HepG2 (cell line): Measurements from ENCODE around the gene RAB14. TPM values are rescaled to one million over a fixed set of nuclear protein-coding genes. Genes with fewer than 3 reads are reported as not detected.

Experiments
- CHD4 ChIP-seq: fragments of 200-600 bp; sonication (generic); IDR thresholded peaks from 2 replicates; pipeline ENCODE4 v1.7.0; 2017; ENCODE audit warnings: mild to moderate bottlenecking, low read length, borderline replicate concordance
- FOSL1 ChIP-seq: sonication (generic); formaldehyde crosslinking; IDR thresholded peaks from 2 replicates; pipeline ENCODE4 v1.9.0; 2021; ENCODE audit warnings: missing genetic modification reagents, borderline replicate concordance
- KDM2A ChIP-seq: sonication (generic); formaldehyde crosslinking; IDR thresholded peaks from 2 replicates; pipeline ENCODE4 v1.4.0; 2020; ENCODE audit warnings: low read depth, missing genetic modification reagents, borderline replicate concordance
- MAZ ChIP-seq, 2 experiments: sonication (generic) in 1 of 2; formaldehyde crosslinking in 1 of 2; IDR thresholded peaks; 2 replicates each; pipeline versions ENCODE4 v1.5.0 to v1.6.1; 2012 to 2020; ENCODE audit warnings: low read depth in 2 of 2, mild to moderate bottlenecking in 2 of 2, borderline replicate concordance in 1 of 2, improper control_type of control experiment in 1 of 2, low read length in 1 of 2, missing genetic modification reagents in 1 of 2, moderate library complexity in 1 of 2
- RARA ChIP-seq: IDR thresholded peaks from 2 replicates; pipeline ENCODE4 v1.6.1; 2016; ENCODE audit warnings: missing genetic modification reagents, missing compliant biosample characterization
- RBM22 ChIP-seq: fragments of 200-400 bp; formaldehyde crosslinking; optimal IDR thresholded peaks from 2 replicates; pipeline ENCODE3; 2017; ENCODE audit warnings: mild to moderate bottlenecking, low read length, moderate library complexity
- RXRB ChIP-seq: IDR thresholded peaks from 2 replicates; pipeline ENCODE4 v1.6.1; 2016; ENCODE audit warnings: borderline replicate concordance, missing genetic modification reagents, missing compliant biosample characterization
- TAF1 ChIP-seq: sonication (generic); formaldehyde crosslinking; IDR thresholded peaks from 2 replicates; pipeline ENCODE4 v1.4.0; 2020; ENCODE audit warnings: missing genetic modification reagents
- XBP1 ChIP-seq: sonication (generic); formaldehyde crosslinking; IDR thresholded peaks from 2 replicates; pipeline ENCODE4 v1.5.0; 2020; ENCODE audit warnings: missing genetic modification reagents
- ZFP36L2 ChIP-seq: sonication (generic); formaldehyde crosslinking; IDR thresholded peaks from 2 replicates; pipeline ENCODE4 v1.4.0; 2020; ENCODE audit warnings: missing genetic modification reagents
- ZMYM2 ChIP-seq: sonication (generic); formaldehyde crosslinking; IDR thresholded peaks from 2 replicates; pipeline ENCODE4 v1.8.0; 2022; ENCODE audit warnings: mild to moderate bottlenecking, missing genetic modification reagents
- ZNF180 ChIP-seq: sonication (generic); formaldehyde crosslinking; IDR thresholded peaks from 2 replicates; pipeline ENCODE4 v1.4.0; 2020; ENCODE audit warnings: low read depth, missing genetic modification reagents, borderline replicate concordance
- ZNF30 ChIP-seq: sonication (generic); formaldehyde crosslinking; IDR thresholded peaks from 2 replicates; pipeline ENCODE4 v1.5.0; 2020; ENCODE audit warnings: mild to moderate bottlenecking, missing genetic modification reagents
- ZNF788 ChIP-seq: sonication (generic); formaldehyde crosslinking; IDR thresholded peaks from 2 replicates; pipeline ENCODE4 v1.5.0; 2020; ENCODE audit warnings: mild to moderate bottlenecking, missing genetic modification reagents, borderline replicate concordance
- polyA plus RNA-seq, 8 experiments: library from polyadenylated mRNA; depleted of rRNA in 3 of 8; stranded (reverse) in 7 of 8; unstranded in 1 of 8; fragments of >200 nt; fragmentation: Illumina TruSeq in 4 of 8; extraction: Trizol in 4 of 8; gene quantifications; 2 replicates each; pipeline versions ENCODE4 v1.2.1 to v1.2.3, GENCODE V29; 2011 to 2016; ENCODE audit warnings: low read depth in 4 of 8, missing spikeins in 1 of 8, mixed read lengths in 1 of 8; ENCODE audit not compliant: insufficient read depth in 1 of 8
- total RNA-seq, 5 experiments: library from RNA; depleted of rRNA; stranded (reverse); fragments of >200 nt; fragmentation: Illumina TruSeq; extraction: Trizol; gene quantifications; 2 replicates each; pipeline ENCODE4 v1.2.3, GENCODE V29; 2016; ENCODE audit warnings: low read depth in 1 of 5
- TF ChIP-seq, protein P1 (sequence below): IDR thresholded peaks from 2 replicates; pipeline ENCODE4 v1.4.0; 2020; ENCODE audit warnings: mild to moderate bottlenecking, missing genetic modification reagents
- TF ChIP-seq, protein P2 (sequence below): sonication (generic); formaldehyde crosslinking; IDR thresholded peaks from 2 replicates; pipeline ENCODE4 v1.4.0; 2020; ENCODE audit warnings: mild to moderate bottlenecking, missing genetic modification reagents
- TF ChIP-seq, protein P3 (sequence below): sonication (generic); formaldehyde crosslinking; IDR thresholded peaks from 2 replicates; pipeline ENCODE4 v1.4.0; 2020; ENCODE audit warnings: mild to moderate bottlenecking, missing genetic modification reagents
- TF ChIP-seq, protein P4 (sequence below): IDR thresholded peaks from 2 replicates; pipeline ENCODE4 v1.6.1; 2016; ENCODE audit warnings: mild to moderate bottlenecking

RAB14 gene
- total and polyA plus RNA-seq, 2 of the 13 experiments (the other 11 are each of a cell fraction or from before 2014, with no cell fraction given), result 17.4 to 19.3 TPM

DNA sequence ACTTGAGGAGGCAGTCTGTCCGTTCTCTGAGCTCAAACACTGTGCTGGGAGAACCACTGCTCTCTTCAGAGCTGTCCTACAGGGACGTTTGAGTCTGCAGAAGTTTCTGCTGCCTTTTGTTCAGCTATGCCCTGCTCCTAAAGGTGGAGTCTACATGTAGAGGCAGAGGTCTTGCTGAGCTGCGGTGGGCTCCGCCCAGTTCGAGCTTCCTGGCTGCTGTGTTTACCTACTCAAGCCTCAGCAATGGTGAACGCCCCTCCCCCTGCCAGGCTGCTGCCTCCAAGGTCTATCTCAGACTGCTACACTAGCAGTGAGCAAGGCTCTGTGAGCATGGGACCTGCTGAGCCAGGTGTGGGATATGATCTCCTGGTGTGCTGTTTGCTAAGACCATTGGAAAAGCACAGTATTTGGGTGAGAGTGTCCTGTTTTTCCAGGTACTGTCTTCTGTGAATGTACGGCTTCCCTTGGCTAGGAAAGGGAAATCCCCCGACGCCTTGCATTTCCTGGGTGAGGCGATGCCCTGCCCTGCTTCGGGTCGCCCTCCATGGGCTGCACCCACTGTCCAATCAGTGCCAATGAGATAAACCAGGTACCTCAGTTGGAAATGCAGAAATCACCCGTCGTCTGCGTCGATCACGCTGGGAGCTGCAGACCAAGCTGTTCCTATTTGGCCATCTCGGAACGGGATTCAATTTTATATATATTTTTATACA lies 68.4 kb downstream of the RAB14 start (continued):
- no peak for TF ChIP-seq ZNF180 (CRISPR knock-in tag)
- no peak; the same call in 1 of the 2 replicates for TF ChIP-seq ZNF788
- TF ChIP-seq, protein P1, sequence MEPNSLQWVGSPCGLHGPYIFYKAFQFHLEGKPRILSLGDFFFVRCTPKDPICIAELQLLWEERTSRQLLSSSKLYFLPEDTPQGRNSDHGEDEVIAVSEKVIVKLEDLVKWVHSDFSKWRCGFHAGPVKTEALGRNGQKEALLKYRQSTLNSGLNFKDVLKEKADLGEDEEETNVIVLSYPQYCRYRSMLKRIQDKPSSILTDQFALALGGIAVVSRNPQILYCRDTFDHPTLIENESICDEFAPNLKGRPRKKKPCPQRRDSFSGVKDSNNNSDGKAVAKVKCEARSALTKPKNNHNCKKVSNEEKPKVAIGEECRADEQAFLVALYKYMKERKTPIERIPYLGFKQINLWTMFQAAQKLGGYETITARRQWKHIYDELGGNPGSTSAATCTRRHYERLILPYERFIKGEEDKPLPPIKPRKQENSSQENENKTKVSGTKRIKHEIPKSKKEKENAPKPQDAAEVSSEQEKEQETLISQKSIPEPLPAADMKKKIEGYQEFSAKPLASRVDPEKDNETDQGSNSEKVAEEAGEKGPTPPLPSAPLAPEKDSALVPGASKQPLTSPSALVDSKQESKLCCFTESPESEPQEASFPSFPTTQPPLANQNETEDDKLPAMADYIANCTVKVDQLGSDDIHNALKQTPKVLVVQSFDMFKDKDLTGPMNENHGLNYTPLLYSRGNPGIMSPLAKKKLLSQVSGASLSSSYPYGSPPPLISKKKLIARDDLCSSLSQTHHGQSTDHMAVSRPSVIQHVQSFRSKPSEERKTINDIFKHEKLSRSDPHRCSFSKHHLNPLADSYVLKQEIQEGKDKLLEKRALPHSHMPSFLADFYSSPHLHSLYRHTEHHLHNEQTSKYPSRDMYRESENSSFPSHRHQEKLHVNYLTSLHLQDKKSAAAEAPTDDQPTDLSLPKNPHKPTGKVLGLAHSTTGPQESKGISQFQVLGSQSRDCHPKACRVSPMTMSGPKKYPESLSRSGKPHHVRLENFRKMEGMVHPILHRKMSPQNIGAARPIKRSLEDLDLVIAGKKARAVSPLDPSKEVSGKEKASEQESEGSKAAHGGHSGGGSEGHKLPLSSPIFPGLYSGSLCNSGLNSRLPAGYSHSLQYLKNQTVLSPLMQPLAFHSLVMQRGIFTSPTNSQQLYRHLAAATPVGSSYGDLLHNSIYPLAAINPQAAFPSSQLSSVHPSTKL (CRISPR knock-in tag), result peak; percentile 69
- TF ChIP-seq XBP1 (CRISPR knock-in tag), result no peak
- no peak for TF ChIP-seq MAZ (IDR thresholded peaks at IDR 0.05; ENCODE audit: borderline replicate concordance, low read depth, low read length)
- no peak for TF ChIP-seq MAZ (CRISPR knock-in tag; IDR thresholded peaks at IDR 0.05; ENCODE audit: low read depth)
- TF ChIP-seq ZNF30, result no peak
- TF ChIP-seq, protein P2, sequence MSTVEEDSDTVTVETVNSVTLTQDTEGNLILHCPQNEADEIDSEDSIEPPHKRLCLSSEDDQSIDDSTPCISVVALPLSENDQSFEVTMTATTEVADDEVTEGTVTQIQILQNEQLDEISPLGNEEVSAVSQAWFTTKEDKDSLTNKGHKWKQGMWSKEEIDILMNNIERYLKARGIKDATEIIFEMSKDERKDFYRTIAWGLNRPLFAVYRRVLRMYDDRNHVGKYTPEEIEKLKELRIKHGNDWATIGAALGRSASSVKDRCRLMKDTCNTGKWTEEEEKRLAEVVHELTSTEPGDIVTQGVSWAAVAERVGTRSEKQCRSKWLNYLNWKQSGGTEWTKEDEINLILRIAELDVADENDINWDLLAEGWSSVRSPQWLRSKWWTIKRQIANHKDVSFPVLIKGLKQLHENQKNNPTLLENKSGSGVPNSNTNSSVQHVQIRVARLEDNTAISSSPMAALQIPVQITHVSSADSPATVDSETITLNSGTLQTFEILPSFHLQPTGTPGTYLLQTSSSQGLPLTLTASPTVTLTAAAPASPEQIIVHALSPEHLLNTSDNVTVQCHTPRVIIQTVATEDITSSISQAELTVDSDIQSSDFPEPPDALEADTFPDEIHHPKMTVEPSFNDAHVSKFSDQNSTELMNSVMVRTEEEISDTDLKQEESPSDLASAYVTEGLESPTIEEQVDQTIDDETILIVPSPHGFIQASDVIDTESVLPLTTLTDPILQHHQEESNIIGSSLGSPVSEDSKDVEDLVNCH, result no peak
- 0 out of 2 replicates have a peak, but pooled peaks have one; percentile 20 for TF ChIP-seq RXRB (CRISPR knock-in tag)
- TF ChIP-seq, protein P3, sequence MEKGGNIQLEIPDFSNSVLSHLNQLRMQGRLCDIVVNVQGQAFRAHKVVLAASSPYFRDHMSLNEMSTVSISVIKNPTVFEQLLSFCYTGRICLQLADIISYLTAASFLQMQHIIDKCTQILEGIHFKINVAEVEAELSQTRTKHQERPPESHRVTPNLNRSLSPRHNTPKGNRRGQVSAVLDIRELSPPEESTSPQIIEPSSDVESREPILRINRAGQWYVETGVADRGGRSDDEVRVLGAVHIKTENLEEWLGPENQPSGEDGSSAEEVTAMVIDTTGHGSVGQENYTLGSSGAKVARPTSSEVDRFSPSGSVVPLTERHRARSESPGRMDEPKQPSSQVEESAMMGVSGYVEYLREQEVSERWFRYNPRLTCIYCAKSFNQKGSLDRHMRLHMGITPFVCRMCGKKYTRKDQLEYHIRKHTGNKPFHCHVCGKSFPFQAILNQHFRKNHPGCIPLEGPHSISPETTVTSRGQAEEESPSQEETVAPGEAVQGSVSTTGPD, result no peak
- TF ChIP-seq FOSL1 (CRISPR knock-in tag), result no peak
- no peak for TF ChIP-seq ZMYM2 (CRISPR knock-in tag)
- no peak for TF ChIP-seq RBM22
- TF ChIP-seq, protein P4, sequence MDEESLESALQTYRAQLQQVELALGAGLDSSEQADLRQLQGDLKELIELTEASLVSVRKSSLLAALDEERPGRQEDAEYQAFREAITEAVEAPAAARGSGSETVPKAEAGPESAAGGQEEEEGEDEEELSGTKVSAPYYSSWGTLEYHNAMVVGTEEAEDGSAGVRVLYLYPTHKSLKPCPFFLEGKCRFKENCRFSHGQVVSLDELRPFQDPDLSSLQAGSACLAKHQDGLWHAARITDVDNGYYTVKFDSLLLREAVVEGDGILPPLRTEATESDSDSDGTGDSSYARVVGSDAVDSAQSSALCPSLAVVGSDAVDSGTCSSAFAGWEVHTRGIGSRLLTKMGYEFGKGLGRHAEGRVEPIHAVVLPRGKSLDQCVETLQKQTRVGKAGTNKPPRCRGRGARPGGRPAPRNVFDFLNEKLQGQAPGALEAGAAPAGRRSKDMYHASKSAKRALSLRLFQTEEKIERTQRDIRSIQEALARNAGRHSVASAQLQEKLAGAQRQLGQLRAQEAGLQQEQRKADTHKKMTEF (CRISPR knock-in tag), result peak; percentile 47; the same call in 1 of the 2 replicates
- 0 out of 2 replicates have a peak, but pooled peaks have one; percentile 5 for TF ChIP-seq RARA
- peak; percentile 37; the same call in 1 of the 2 replicates for TF ChIP-seq KDM2A
- no peak for TF ChIP-seq ZFP36L2 (CRISPR knock-in tag)
- peak; percentile 23; the same call in 1 of the 2 replicates for TF ChIP-seq TAF1
- no peak for TF ChIP-seq CHD4
